ENCODE measurements around the gene CMTM4.

CMTM4 gene

DNA sequence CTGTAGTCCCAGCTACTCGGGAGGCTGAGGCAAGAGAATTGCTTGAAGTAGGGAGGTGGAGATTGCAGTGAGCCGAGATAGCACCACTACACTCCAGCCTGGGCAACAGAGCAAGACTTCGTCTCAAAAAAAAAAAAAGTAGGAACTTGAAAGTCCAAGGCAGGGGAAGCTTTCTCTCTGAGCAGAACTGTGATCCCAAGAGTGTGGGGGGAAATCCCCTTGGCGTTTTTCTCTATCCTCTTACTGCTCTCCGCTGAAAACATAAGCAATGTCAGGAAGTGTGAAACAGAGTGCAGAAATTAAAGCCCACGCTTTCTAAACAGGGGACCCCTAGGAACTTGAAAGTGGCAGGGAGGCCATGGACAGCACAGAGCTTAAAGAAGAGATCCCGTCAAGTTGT is 101.8 kb downstream of the CMTM4 start:
- DNase-seq (ENCODE audit: low read depth) = no peak
- TF ChIP-seq, protein P1, sequence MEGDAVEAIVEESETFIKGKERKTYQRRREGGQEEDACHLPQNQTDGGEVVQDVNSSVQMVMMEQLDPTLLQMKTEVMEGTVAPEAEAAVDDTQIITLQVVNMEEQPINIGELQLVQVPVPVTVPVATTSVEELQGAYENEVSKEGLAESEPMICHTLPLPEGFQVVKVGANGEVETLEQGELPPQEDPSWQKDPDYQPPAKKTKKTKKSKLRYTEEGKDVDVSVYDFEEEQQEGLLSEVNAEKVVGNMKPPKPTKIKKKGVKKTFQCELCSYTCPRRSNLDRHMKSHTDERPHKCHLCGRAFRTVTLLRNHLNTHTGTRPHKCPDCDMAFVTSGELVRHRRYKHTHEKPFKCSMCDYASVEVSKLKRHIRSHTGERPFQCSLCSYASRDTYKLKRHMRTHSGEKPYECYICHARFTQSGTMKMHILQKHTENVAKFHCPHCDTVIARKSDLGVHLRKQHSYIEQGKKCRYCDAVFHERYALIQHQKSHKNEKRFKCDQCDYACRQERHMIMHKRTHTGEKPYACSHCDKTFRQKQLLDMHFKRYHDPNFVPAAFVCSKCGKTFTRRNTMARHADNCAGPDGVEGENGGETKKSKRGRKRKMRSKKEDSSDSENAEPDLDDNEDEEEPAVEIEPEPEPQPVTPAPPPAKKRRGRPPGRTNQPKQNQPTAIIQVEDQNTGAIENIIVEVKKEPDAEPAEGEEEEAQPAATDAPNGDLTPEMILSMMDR (IDR thresholded peaks at IDR 0.05; ENCODE audit: low read depth, low read length, missing control alignments) = no peak
- H3K4me3 ChIP-seq (ENCODE audit: low read depth, low read length) = no peak overlapping the region

DNA sequence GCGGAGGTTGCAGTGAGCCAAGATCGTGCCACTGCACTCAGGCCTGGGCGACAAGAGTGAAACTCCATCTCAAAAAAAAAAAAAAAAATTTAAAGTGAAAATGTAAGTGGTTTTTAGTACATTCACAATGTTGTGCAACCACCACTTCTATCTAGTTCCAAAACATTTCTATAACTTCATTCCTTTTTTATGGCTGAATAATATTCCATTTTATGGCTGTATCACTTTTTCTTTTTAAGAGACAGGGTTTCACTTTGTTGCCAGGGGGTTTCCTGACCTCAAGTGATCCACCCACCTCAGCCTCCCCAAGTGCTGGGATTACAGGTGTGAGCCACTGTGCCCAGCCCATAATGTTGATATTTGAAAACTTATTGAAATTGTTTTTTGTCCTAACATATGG is 103.7 kb downstream of the CMTM4 start:
- H3K4me3 ChIP-seq (ENCODE audit: low read depth, low read length) = no peak overlapping the region
- no peak for DNase-seq (ENCODE audit: low read depth)
- TF ChIP-seq, protein P1 (IDR thresholded peaks at IDR 0.05; ENCODE audit: low read depth, low read length, missing control alignments) = no peak

DNA sequence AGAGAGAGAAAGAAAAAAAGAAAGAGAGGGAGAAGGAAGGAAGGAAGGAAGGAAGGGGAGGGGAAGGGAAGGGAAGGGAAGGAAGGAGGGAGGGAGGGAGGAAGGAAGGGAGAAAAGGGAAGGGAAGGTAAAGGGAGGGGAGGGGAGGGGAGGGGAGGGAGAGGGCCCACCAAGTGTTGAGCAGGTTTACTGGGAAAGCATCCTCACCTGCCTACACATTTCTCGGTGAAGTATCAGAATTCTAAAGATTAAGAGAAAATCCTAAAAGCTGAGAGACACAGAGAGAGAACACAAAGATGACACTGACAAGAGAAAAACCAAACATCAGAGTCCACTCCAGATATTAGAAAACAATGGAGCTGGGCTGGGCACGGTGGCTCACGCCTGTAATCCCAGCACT is 104.3 kb downstream of the CMTM4 start:
- TF ChIP-seq, protein P1 (IDR thresholded peaks at IDR 0.05; ENCODE audit: low read depth, low read length, missing control alignments) = no peak

DNA sequence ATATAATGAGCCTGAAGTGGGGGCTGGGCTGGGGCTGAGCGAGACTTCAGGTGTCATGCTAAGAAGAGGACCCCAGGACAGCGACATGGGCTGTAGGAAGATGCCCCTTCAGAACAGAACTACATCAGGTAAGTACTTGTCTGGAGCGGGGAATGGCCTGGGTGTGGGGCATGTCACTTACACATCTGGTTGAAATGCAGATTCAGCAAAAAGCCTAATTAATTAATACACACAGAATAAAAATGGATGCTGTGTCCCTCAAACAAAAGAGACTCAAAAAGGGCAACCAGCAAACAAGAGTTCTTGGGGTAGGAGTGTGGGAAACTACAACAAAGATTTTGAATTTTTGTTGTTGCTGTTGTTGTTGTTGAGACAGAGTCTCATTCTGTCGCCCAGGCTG is 105.5 kb downstream of the CMTM4 start:
- TF ChIP-seq, protein P1 (IDR thresholded peaks at IDR 0.05; ENCODE audit: low read depth, low read length, missing control alignments) = no peak

More for the DNA sequence above, 104.3 kb downstream of the CMTM4 start:
- H3K4me3 ChIP-seq (ENCODE audit: low read depth, low read length) = no peak overlapping the region
- DNase-seq (ENCODE audit: low read depth) = no peak

DNA sequence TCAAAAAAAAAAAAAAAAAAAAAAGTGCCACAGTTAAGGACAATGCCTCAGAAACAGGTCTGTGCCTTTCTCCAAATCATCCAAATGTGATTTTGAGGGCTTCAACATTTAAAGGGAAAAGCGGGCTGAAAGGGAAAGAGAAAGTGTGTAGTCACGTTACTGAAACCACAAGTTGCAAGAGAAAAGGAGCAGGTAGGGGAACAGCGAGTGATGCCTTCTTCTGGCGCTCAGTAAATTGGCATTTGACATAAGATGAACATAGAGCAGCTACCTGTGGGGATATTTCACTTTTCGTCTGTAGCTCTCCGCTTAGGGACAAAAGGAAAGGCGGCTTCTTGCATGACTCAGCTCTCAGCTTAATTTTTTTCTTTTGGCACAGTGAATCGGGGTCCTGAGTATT is 106.2 kb downstream of the CMTM4 start:
- H3K4me3 ChIP-seq (ENCODE audit: low read depth, low read length) = peak overlapping the region; percentile 39
- TF ChIP-seq, protein P1 (IDR thresholded peaks at IDR 0.05; ENCODE audit: low read depth, low read length, missing control alignments) = no peak
- DNase-seq (ENCODE audit: low read depth) = no peak

More for the DNA sequence above, 105.5 kb downstream of the CMTM4 start:
- DNase-seq (ENCODE audit: low read depth) = no peak
- no peak overlapping the region for H3K4me3 ChIP-seq (ENCODE audit: low read depth, low read length)

DNA sequence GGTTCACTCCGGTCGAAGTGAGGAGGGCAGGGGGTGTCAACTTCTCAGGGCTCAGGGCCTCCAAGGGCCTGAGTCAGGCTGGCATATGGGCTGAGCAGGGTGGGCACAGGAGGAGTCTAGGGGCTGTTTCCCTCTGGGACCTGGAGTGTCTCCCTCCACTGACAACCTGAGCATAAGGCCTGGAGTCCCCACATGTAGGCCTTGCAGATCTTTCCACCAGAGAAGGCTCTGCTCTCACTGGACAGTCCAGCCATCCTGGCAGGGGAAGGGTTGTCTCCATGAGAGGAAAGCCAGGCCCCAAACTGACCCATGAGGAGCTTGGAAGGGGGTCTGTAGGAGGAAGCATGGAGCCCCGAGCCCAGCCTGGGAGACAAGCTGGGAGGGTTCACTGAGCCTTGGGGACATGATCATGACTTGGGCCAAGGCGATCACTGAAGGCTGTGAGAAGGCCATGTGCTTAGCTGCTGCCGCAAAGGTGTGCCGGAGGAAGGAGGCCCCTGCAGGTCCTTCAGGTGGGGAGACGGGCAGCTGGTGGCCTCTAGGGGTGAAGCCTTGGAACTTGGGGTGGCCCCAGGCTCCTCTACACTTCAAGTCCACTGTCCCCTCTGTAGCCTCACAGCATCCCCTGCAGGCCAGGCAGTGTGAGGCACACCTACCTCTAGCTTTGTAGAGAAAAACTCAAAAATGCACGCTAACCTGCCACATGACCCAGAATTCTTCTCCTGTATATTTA is 107.4 kb downstream of the CMTM4 start:
- no peak for DNase-seq (ENCODE audit: low read depth)
- no peak overlapping the region for H3K4me3 ChIP-seq (ENCODE audit: low read depth, low read length)
- TF ChIP-seq, protein P1 (IDR thresholded peaks at IDR 0.05; ENCODE audit: low read depth, low read length, missing control alignments) = peak; percentile 93

Data from GM12864 (cell line).